NCI-H1694 treated with DMSO at 0.1 percent for 48 hours (cell line): Measurements from ENCODE around the gene ARHGAP6.
"Not testable (repeated sequence)": the region's sequence is repeated elsewhere in the genome, so short reads cannot be mapped to it uniquely, and the experiment has no call there.

Source experiments
- DNase-seq: peaks from one replicate; lab custom pipeline; 2025; lab: John Stamatoyannopoulos, UW

Gene ARHGAP6

DNA sequence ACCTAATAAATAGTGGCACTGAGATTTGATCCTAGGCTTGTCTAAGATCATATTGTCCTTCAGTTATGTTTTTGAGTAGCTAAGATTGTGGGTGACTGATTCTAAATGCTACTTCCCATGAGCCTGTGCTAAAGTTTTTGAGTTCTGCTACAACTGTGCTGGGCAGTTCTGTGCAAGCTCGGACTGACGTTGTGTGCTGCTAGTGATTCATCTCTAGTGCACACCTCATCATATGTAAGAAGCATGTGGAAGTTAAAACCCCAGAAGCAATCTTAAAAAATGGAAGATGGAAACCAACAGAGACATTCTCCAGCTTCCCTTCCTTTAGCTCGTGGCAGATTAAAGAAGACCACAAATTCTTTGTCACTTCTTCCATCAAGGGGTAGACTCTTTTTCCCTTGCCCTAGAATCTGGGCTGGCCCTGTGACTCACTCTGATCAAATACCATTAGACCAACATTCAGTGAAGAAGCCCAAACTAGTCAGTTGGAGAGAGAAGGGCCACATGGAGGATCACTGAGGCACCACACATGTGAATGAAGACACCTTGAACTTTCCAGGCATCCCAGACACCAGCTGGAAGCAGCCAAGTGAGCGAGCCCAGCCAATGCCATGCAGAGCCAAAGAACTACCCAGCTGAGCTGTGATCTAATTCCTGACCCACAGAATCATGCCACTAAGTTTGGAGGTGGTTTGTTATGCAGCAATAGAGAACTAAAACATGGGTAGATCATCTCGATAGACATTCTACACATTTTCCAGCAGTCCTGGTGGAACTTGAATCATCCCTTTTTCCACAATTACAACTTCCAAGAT is 16.8 kb downstream of the ARHGAP6 start:
- DNase-seq, result no peak

DNA sequence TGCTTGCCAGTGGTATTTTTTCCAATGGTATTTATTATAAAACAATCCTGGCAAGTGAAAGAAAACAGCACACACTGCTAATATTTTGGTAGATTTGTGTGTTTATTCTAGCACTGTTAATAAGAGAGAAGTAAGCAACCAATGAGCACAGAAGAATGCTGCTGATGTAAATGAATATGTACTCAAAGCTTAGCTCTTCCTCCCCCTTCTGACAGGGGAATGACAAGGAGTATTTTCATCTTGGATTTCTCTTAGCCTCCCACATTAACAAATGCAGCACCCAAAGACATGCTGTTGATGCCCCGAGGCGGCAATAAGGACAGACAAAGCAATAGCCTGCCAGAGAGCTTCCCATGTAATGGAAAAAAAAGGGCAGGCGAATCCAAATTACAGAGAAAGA is 18.6 kb downstream of the ARHGAP6 start:
- DNase-seq, result no peak

DNA sequence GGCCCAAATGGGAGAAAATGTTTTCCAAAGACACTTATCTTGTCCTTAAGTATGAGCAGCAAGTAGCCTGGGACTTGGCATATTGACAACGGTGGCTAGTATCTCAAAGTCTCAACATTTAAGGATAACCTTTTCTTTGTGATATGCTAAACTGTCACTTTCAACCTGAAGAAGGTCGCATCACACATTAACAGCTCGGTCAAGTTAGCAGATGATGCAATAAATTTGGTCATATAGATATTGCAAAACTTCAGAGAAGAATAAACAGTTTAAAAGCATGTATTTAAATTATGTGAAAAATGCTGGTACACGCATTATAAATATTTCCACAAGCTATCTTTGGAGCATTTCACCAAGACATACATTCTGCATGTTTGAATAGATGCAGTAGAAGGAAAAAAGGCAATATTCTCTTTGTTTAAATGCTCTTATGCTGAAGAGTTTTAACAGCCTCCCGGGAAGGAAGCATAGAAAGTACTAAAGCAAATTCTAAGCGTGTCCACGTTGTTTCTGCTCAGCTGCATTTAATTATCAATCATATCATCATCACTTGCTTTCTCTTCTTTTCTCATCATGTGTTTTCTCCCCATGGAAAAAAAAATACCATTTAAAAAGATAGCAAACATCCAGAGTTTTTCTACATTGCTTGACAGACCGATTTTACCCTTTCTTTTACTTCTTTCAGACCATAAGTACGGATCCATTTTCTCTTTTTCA is 24.2 kb downstream of the ARHGAP6 start:
- DNase-seq, result no peak

DNA sequence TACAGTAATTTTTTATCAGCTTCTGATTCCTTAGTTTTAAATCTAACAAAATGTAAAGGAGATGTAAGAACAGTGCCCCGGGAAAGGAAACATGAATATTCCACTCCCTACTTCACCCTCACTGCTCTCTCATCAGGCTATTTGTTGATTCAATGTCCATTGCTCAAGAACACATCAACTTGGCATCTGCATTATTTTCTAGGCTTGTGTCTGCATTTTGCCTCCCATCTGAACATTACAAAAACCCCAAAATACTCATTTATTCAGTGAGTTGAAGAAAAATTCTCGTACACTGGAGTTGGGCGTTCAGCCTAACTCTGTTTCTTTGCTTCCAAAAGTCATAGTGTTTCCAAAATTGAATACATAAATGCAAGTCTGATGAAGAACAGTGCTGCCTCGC is 25.6 kb downstream of the ARHGAP6 start:
- DNase-seq, result no peak

DNA sequence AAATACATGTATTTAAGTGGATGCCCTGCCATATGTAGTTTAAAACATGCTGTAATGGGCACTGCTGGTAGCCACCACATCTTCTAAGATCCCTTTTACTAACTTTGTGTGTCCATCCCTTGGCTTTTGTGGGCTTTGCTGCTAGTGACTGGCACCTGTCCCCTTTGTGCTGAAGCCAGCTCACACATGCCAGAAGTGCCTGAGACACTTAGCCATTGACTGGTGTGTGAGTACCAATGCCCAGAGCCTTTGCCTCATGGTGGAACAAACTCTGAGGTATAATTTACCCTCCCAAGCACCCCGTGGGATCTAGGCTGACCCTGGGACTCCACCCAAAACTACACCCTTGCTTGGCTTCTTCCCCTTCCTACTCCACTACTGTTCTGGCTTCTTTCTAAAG is 33.0 kb downstream of the ARHGAP6 start:
- no peak for DNase-seq

DNA sequence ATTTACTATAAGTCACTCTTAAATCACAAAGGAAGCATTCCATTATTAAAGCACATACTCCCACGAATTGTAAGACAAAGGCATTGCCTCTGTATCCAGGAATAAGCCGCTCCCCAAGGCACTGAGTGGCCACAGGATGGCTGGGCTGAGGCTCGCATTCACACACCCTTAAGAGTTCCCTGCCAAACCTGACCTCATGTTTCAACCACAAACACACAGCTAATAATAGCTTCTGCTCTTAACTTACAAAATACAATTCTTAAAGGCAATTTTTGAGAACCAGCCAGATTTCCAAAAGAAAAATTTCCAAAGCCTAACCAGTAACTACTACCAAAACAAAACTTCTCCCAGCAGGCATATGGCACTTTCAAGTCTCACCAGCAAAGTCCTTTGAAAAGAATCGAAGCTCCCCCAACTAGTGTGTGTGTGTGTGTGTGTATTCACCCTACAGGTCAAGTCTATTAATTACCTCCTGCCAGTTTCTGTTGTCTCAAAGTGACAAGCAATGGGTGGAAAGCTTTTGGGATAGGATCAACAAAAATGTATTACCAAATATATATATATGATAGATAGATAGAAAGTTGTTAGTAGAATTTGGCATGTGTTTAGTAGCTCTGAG is 36.0 kb downstream of the ARHGAP6 start:
- DNase-seq, result no peak

DNA sequence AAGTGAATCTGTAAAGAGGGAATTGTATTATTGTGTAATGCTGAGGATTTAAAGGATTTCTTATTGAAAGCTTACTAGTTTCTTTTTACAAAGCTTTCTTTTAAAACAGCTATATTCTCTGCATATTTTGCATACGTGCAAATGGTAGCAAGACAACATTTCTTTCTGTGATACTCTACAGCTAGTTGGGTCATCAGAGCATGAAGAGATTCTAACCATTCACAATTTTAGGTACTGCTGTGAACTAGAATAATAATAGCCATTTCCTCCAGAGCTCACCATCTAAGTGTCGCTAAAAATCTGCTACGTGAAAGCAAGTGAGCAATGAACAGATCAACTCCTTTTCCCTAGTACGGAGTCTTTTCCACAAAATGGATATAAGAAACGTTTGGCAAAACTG is 37.3 kb downstream of the ARHGAP6 start:
- DNase-seq, result no peak

DNA sequence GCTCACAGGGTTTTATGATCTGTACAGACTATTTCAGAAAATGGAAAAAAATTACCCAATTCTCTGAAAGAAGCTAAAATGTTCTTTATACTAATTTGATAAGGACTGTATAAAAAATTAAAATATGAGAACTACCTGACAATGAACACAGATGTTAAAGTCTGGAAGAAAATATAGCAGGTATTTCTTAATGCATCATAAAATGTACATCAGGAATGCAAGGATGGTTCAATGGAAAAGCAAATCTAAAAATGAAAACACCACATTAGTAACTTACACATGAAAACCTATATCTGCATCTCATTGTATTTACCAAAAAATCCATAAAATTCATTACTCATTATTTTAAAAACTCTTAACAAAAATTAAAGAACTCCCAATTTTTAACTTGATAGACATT is 39.4 kb downstream of the ARHGAP6 start:
- no peak for DNase-seq

DNA sequence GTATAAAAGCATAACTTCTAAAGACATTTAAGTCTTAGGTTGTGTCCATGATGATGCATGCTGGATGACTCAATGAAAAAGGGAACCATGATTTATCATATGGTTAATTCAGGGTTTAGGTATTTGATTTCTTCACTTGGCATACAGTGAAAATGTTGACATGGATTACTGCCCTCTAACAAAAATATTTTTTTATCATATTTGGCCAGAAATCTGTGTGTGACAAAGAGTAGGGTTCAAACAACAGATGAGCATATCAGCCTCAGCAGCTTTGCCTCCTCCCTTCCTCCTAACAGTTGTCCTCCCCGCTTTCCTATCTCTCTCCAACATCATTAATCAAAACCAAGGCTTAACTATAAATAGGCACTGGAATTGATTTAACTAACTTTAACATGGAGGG is 46.3 kb downstream of the ARHGAP6 start:
- DNase-seq, result no peak

DNA sequence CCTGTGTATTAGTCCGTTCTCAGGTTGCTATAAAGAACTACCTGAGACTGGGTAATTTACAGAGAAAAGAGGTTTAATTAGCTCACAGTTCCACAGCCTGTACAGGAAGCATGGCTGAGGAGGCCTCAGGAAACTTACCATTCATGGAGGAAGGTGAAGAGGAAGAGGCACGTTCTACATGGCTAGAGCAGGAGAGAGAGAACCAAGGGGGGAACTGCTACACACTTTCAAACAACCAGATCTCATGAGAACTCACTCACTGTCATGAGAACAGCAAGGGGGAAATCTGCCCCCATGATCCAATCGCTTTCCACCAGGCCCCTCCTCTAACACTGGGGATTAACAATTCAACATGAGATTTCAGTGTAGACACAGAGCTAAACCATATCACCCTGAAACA is 51.5 kb downstream of the ARHGAP6 start:
- DNase-seq, result not testable (repeated sequence)

DNA sequence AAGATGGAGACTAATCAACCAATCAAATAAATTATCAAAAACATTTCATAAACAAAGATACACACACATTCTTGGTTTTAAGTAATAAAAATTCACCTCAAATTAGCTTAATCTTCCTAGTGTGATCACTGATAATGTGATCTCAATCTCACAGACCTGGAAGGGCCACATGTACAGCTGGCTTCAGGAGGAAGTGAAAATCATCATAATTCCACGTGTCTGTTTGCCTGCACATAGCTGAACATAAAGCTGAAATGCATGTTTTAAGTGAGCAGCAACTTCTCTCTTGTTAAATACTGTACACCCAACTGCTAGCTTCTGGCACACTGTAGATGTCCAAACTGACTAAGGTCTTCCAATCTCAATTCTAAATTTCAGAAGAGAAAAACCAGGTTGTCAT is 53.8 kb downstream of the ARHGAP6 start:
- DNase-seq, result no peak

DNA sequence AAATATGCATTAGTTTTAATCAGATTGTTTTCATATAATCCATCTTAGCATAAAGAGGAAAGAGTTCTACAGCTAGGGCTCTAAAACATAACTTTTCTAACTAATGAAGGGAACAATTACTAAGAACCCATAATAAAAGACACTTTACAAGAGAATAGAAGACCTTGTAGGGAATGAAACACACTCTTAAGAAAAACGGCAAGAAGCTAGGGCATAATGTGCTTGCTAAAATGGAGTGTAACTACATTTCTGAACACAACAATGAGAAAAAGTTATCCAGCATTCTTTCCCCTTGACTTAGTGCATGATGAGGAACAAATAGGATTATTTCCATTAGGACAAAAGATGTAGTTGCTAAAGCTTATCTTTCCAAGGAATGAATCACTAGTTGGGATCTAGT is 54.6 kb downstream of the ARHGAP6 start:
- no peak for DNase-seq

DNA sequence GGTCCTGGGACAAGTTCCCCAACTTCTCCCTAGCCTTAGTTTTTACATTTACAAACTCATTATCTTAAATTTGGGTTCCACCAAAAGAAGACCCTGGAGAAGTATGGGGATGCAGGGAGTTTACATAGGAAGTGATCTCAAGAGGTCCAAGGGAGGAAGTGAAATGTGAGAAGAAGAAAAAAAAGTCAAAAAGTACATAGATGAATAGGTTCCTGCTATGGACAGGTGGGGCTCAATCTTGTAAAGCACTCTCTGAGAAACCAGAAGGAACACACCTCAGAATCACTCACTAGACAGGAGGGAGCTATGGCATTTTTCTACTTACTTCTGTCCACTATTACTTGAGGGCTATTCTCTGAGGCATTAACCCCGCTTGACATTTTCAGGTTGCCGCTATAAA is 56.6 kb downstream of the ARHGAP6 start:
- no peak for DNase-seq

DNA sequence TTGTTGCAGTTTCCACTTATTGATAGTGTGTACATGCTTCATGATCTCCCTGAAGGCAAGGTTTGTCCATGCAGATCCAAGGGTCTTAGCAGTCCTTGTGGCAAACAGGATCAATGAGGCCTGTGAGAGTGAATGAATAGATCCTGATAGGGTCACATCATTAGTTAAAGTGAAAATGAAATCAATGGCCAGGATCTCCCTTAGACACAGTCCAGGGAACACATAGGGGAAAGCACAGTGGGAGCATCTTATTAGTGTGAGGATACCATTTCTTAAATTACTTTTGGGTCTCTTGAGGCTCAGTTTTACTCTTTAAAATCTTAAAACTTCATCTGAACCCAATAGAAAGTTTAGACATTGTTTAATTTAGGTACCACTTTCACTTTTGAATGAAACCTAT is 59.3 kb downstream of the ARHGAP6 start:
- no peak for DNase-seq

DNA sequence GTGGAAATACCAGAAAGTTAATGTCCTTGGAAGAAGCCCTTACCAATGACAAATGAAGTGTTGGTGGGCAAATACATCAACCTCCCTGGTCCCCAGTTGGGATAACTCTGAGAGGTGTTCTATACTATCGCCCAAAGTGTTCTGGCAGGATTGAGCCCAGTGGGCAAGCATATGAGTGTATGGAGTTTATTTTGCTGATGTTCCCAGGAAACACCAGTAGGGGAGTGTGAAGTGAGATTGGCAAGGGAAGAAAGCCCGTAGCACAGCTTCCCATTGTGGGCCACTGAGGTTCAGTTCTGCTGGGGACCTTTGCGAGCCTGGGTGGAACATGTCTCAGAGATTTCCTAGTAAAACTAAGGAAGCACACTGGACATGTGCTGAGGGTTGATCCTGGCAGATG is 65.1 kb downstream of the ARHGAP6 start:
- no peak for DNase-seq

DNA sequence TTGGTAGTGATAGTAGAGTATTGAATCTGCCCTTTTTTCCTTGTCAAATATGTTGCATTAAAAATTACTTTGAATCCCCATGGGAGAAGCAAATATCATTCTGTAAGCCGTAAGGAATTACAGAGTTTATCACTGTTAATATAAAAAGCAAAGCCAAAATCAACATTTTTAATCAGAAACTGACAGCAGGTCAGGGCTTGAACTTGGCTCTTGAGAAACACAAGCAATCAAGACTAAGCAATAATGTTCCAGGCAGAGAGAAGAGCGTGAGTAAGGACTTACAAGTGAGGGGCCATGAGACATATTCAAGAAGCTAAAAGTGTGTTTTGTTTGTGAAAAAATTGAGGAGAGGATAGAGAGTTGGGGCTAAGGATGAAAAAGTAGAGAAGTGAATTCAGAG is 68.2 kb downstream of the ARHGAP6 start:
- no peak for DNase-seq

DNA sequence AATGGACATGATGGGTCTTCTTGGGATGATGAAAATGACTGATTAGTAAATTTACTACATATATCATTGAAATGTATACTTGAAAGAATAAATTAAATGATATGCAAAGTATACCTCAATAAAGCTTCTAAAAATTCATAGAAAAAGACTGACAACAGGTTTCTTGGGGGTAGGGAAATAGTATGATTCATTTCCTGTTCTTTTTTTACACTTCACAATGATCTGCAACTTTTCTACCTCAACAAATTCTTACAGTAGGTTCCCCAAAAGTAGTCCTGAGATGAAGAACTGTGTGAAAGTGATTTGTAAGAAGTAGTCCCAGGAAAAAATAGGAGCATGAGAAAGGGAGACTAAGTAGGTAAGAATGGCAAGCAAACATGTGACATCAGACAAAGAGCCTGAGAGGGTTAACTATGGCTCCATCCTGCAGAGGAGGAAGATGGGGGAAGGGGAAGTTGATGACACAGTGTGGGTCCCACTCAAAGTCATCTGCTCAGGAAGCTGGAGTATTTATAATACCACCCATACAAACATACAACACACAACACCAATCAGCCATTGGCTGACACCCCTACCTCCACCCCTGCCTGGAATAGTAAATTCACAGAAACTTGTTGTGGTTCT is 73.9 kb downstream of the ARHGAP6 start:
- no peak for DNase-seq

DNA sequence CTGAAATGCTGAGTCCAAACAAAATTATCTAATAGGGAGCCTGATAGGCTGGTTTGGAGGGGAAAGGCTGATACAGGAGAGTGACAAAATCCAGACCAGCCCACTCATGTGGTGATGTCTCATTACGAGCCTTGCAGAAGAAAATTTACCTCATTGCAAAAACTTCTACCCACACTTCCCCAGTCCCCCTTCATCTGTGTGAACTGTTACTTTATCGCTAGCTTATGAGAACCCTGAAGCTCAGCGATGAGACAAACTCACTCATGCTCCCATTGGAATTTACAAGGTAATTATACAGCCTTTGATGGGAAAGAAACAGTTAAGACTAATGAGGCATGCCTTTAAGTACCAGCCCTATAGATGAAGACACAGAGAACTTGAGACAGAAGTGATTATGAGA is 76.1 kb downstream of the ARHGAP6 start:
- DNase-seq, result no peak

DNA sequence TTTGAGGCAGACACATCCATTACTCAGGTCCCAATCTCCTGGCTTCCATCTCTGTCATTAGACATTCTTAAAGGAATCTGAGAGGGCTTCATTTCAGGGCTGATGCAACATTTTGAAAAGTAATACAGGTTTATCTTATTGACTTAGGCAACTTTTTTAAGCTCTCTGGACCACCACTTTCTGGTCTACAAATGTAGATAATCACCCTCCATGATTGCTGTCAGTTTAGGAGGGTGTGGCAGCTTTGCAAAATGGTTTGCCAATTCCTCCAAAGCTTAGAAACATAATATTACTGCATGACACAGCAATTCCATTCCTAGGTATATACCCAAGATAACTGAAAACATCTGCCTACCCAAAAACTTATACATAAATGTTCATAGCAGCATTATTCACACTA is 77.6 kb downstream of the ARHGAP6 start:
- no peak for DNase-seq

DNA sequence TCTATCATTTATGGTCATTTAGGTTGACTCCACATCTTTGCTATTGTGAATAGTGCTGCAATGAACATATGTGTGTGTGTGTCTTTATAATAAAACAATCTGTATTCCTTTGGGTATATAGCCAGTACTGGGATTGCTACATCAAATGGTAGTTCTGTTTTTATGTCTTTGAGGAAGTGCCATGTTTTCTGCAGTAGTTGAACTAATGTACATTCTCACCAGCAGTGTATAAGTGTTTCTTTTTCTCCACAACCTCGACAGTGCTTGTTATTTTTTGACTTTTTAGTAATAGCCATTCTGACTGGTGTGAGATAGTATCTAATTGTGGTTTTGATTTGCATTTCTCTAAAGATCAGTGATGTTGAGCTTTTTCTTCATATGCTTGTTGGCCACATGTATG is 80.5 kb downstream of the ARHGAP6 start:
- DNase-seq, result no peak

DNA sequence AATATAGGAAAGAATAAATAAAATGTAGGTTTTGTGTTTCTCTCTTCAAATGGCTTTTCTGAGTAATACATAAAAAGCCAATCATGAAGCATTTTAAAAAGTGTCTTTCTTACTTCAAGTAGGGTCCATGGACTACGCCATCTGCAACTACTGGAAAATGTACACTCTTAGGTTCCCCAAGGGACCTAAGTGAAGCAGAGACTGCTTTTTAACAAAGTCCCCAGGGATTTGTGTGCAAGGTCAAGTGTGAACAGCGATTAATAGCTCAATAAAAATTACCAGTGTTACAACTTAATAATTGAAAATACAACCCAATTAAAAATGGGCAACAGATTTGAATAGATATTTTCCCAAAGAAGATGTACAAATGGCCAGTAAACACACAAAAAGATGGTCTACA is 84.9 kb downstream of the ARHGAP6 start:
- DNase-seq, result no peak

DNA sequence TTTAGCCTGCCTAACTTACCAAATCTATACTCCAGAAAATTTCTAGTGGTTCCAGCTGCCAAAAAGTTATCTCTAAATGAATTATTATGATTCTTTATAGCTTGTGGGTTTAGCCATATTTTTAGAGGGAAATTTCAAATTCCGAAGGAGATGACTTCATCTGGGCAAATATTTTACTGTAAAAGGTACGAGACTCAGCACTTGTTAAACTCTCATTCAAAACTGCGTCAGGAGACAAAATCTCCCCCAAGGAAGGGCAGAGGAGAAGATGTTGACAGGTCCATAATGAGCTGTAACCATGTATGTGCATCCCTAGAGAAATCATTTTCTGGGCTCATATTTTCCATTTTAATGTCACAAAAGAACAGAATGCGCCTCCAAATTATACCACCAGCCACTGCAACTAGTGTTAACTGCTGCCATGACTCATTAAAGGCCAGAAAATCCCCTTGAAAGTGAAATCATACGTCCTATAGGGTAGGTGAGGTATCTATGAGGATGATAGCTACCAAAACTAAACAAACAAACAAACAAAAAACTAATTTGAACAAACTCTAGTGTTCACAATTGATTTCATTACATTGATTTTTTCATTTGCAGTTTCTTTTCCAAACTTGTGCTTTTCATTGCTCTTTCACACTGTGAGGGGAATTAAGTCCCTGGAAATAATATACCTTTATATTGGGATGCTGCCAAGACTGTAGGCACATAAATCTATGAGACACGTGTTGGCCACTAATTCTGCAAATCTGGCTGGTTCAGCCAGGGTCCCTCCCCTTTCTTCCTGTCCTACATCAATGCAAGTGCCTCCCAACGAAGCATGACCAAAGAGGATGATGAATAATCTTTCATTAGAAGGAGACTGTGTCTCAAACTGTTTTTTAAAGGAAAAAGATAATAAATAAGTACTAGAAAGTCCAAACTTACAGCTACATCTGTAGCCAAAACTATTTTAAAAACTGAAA is 85.8 kb downstream of the ARHGAP6 start:
- DNase-seq, result no peak
